Forelimb muscle (tissue), 1 donor: ENCODE data around the gene NRCAM. TPM values are rescaled to one million over a fixed set of nuclear protein-coding genes. Genes with fewer than 3 reads are reported as not detected.

Experiments used
- DNase-seq: peaks from one replicate; pipeline ENCODE4 v3.0.0-alpha.2; 2013; ENCODE audit warnings: low read depth
- polyA plus RNA-seq: library from polyadenylated mRNA; unstranded; fragments of 120-200 nt; gene quantifications from one replicate; pipeline ENCODE4 v1.2.1, GENCODE V29; 2013; ENCODE audit not compliant: insufficient read length

The NRCAM gene
- polyA plus RNA-seq, 1 donor: 34.9 TPM

GRCh38 chr7:108459922-108460551, 3.8 kb upstream of the NRCAM start:
- DNase-seq: no peak

GRCh38 chr7:108457871-108458270, 1.6 kb upstream of the NRCAM start:
- no peak for DNase-seq

- no peak for DNase-seq
These were observed 757 bp upstream of the NRCAM start for GRCh38 chr7:108456845-108457540.

GRCh38 chr7:108455551-108455997, 662 bp downstream of the NRCAM start:
- DNase-seq: no peak

- no peak for DNase-seq
These were observed 1.3 kb downstream of the NRCAM start for GRCh38 chr7:108454674-108455550.

- no peak for DNase-seq
These were observed 1.9 kb downstream of the NRCAM start for GRCh38 chr7:108454317-108454673.

- DNase-seq: no peak
These were observed 2.9 kb downstream of the NRCAM start for GRCh38 chr7:108453320-108453719.

GRCh38 chr7:108452707-108453106, 3.5 kb downstream of the NRCAM start:
- no peak for DNase-seq

- DNase-seq: no peak
These were observed 4.9 kb downstream of the NRCAM start for GRCh38 chr7:108451296-108451848.

- DNase-seq: no peak
These were observed 6.1 kb downstream of the NRCAM start for GRCh38 chr7:108450160-108450559.

- DNase-seq: no peak
These were observed 6.7 kb downstream of the NRCAM start for GRCh38 chr7:108449521-108449920.

GRCh38 chr7:108448584-108449505, 7.4 kb downstream of the NRCAM start:
- no peak for DNase-seq

- no peak for DNase-seq
These were observed 14.1 kb downstream of the NRCAM start for GRCh38 chr7:108442039-108442568.

GRCh38 chr7:108441392-108441955, 14.8 kb downstream of the NRCAM start:
- DNase-seq: no peak

GRCh38 chr7:108440613-108441012, 15.6 kb downstream of the NRCAM start:
- DNase-seq: no peak

- no peak for DNase-seq
These were observed 19.3 kb downstream of the NRCAM start for GRCh38 chr7:108436906-108437305.

- DNase-seq: no peak
These were observed 22.2 kb downstream of the NRCAM start for GRCh38 chr7:108434010-108434409.

- no peak for DNase-seq
These were observed 25.1 kb downstream of the NRCAM start for GRCh38 chr7:108431099-108431498.

- no peak for DNase-seq
These were observed 25.6 kb downstream of the NRCAM start for GRCh38 chr7:108430664-108431063.

- no peak for DNase-seq
These were observed 28.5 kb downstream of the NRCAM start for GRCh38 chr7:108427766-108428165.
